ENCODE measurements around the gene SLC2A14.
"Not testable (repeated sequence)": the region's sequence is repeated elsewhere in the genome, so short reads cannot be mapped to it uniquely, and the experiment has no call there.

The SLC2A14 gene

DNA sequence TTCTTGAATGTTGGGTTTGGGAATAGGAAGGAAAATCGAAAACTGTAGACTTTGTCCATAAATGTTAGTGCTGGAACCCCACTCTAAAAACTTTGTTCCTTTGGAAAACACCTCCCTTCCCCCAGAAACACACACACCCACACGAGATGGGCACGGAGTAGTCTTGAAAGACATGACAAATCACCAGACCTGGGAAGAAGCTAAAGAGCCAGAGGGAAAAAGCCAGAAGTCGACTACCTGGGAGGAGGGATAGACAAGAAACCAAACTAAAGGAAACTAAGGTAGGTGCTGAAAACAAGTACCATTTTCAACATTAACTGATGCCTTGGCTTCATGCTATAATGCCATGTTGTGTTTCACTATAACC, 84.4 kb downstream of the SLC2A14 start:
- Histone ChIP-seq H3K27me3 (ENCODE audit: low read length) (no peaks in the 10 kb centered on the region; the same call in 1 of the 2 replicates), H4K20me1 (ENCODE audit: low read depth, low read length) (no peaks in the 10 kb centered on the region), H2AFZ (ENCODE audit: low read depth, low read length, severe bottlenecking) (no peak overlapping the region), H3K9ac (ENCODE audit: low read length) (no peak overlapping the region), H3F3A (ENCODE audit: insufficient read depth) (no peaks in the 10 kb centered on the region), H3K4me3 (ENCODE audit: insufficient read depth, low read length, poor library complexity, severe bottlenecking) (no peak overlapping the region), H3K9me2 (replicated peaks; ENCODE audit: insufficient read depth, low read length) (no peaks in the 10 kb centered on the region), H3K36me3 (ENCODE audit: low read length) (no peaks in the 10 kb centered on the region), H3K27ac (ENCODE audit: low read depth, low read length) (no peak overlapping the region), H3K79me2 (ENCODE audit: insufficient read depth, low read length) (no peaks in the 10 kb centered on the region), H3K4me2 (ENCODE audit: low read depth, low read length, poor library complexity, severe bottlenecking) (no peak overlapping the region), H3K9me3 (ENCODE audit: insufficient read depth, low read length) (no peaks in the 10 kb centered on the region)
- no peak for TF ChIP-seq EZH2phosphoT487 (conservative IDR thresholded peaks at IDR 0.05; ENCODE audit: low read length)
- TF ChIP-seq, protein P1, sequence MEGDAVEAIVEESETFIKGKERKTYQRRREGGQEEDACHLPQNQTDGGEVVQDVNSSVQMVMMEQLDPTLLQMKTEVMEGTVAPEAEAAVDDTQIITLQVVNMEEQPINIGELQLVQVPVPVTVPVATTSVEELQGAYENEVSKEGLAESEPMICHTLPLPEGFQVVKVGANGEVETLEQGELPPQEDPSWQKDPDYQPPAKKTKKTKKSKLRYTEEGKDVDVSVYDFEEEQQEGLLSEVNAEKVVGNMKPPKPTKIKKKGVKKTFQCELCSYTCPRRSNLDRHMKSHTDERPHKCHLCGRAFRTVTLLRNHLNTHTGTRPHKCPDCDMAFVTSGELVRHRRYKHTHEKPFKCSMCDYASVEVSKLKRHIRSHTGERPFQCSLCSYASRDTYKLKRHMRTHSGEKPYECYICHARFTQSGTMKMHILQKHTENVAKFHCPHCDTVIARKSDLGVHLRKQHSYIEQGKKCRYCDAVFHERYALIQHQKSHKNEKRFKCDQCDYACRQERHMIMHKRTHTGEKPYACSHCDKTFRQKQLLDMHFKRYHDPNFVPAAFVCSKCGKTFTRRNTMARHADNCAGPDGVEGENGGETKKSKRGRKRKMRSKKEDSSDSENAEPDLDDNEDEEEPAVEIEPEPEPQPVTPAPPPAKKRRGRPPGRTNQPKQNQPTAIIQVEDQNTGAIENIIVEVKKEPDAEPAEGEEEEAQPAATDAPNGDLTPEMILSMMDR (IDR thresholded peaks at IDR 0.05; ENCODE audit: insufficient read depth, low read length, poor library complexity, severe bottlenecking): no peak

DNA sequence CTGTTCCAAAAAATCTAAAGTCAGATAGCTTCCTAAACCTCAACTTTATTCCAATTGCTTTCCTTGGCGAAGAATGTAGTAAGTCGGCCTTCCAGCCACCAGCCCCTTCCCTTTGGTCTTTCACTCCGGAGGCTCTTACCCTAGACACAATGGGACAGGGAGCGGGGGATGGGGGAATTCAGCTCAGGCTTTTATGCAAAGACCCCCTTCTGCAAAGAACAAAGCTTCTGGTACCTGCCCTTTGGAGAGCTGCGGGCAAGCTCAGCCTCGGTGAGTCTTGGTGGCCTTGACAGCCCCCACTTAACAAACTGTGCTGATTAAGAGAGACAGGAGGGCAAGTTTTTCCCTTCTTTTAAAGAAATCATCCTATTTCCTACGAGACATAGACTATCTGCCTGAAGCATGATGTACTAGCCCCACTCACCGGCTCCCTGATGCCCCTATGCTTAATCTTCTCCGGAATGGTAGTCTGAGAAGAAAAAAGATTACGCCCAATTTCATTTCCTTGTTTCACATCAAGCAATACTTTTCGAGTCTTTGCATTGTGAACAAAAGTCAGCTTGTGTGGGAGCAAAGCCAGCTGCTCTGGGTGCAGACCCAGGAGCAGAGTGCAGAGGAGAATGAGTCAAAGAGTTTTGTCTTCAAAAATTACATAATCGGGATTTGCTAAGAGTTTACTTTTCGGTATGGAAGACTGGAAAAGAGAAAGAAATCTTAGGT, 85.0 kb downstream of the SLC2A14 start:
- no peak overlapping the region for H2AFZ ChIP-seq (ENCODE audit: low read depth, low read length, severe bottlenecking)
- H3K9ac ChIP-seq (ENCODE audit: low read length): no peak overlapping the region
- TF ChIP-seq, protein P1 (IDR thresholded peaks at IDR 0.05; ENCODE audit: insufficient read depth, low read length, poor library complexity, severe bottlenecking): no peak
- TF ChIP-seq EZH2phosphoT487 (conservative IDR thresholded peaks at IDR 0.05; ENCODE audit: low read length): no peak
- no peaks in the 10 kb centered on the region for H3K79me2 ChIP-seq (ENCODE audit: insufficient read depth, low read length)
- H3K9me2 ChIP-seq (replicated peaks; ENCODE audit: insufficient read depth, low read length): no peaks in the 10 kb centered on the region
- no peak overlapping the region for H3K4me2 ChIP-seq (ENCODE audit: low read depth, low read length, poor library complexity, severe bottlenecking)
- H3F3A ChIP-seq (ENCODE audit: insufficient read depth): no peaks in the 10 kb centered on the region
- no peaks in the 10 kb centered on the region for H3K36me3 ChIP-seq (ENCODE audit: low read length)
- H3K27me3 ChIP-seq (ENCODE audit: low read length): no peaks in the 10 kb centered on the region; the same call in 1 of the 2 replicates
- H3K9me3 ChIP-seq (ENCODE audit: insufficient read depth, low read length): no peaks in the 10 kb centered on the region
- H3K4me3 ChIP-seq (ENCODE audit: insufficient read depth, low read length, poor library complexity, severe bottlenecking): no peak overlapping the region
- H4K20me1 ChIP-seq (ENCODE audit: low read depth, low read length): no peaks in the 10 kb centered on the region
- H3K27ac ChIP-seq (ENCODE audit: low read depth, low read length): no peak overlapping the region

DNA sequence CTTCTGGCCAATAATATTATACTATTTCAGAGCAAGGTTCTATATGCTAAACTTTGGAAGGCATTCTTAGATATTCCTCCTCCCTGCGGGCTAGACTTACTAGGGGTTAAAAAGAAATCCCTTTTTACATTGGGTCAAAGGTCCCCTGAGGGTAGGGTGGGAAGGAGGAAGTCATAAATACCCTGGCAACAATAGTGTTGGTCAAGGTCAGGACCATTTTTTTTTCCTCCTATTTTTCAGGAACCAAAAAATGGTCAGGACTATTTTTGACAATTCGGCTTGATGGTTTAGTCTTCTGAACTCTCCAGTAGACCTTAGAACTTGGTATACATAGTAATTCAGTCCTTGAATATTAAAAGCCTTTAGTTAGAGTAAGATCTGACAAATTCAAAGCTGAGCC, 88.0 kb downstream of the SLC2A14 start:
- Histone ChIP-seq H3K27me3 (ENCODE audit: low read length) (no peaks in the 10 kb centered on the region; the same call in 1 of the 2 replicates), H3K27ac (ENCODE audit: low read depth, low read length) (no peak overlapping the region), H3K36me3 (ENCODE audit: low read length) (no peaks in the 10 kb centered on the region), H4K20me1 (ENCODE audit: low read depth, low read length) (no peaks in the 10 kb centered on the region), H3K4me2 (ENCODE audit: low read depth, low read length, poor library complexity, severe bottlenecking) (no peak overlapping the region), H3K9me2 (replicated peaks; ENCODE audit: insufficient read depth, low read length) (no peaks in the 10 kb centered on the region), H3K4me3 (ENCODE audit: insufficient read depth, low read length, poor library complexity, severe bottlenecking) (no peak overlapping the region), H3K79me2 (ENCODE audit: insufficient read depth, low read length) (no peaks in the 10 kb centered on the region), H3K9me3 (ENCODE audit: insufficient read depth, low read length) (no peaks in the 10 kb centered on the region), H3F3A (ENCODE audit: insufficient read depth) (no peaks in the 10 kb centered on the region), H2AFZ (ENCODE audit: low read depth, low read length, severe bottlenecking) (no peak overlapping the region), H3K9ac (ENCODE audit: low read length) (no peak overlapping the region)
- TF ChIP-seq EZH2phosphoT487 (conservative IDR thresholded peaks at IDR 0.05; ENCODE audit: low read length): no peak
- TF ChIP-seq, protein P1 (IDR thresholded peaks at IDR 0.05; ENCODE audit: insufficient read depth, low read length, poor library complexity, severe bottlenecking): no peak

DNA sequence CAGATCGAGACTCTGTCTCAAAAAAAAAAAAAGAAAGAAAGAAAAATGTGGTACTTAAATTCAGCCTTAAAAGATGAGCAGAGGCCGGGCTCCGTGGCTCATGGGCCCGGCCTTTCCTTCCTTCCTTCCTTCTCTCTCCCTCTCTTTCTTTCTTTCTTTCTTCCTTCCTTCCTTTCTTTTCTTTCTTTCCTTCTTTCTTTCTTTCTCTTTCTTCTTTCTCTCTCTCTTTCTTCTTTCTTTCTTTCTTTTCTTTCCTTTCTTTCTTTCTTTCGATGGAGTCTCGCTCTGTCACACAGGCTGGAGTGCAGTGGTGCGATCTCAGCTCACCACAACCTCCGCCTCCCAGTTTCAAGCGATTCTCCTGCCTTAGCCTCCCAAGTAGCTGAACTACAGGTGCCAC, 89.3 kb downstream of the SLC2A14 start:
- H3K79me2 ChIP-seq (ENCODE audit: insufficient read depth, low read length): not testable (repeated sequence)

More for the DNA sequence above, 89.3 kb downstream of the SLC2A14 start:
- H3K9ac ChIP-seq (ENCODE audit: low read length); H3F3A ChIP-seq (ENCODE audit: insufficient read depth); H2AFZ ChIP-seq (ENCODE audit: low read depth, low read length, severe bottlenecking); H3K36me3 ChIP-seq (ENCODE audit: low read length); H3K9me3 ChIP-seq (ENCODE audit: insufficient read depth, low read length); H3K9me2 ChIP-seq (replicated peaks; ENCODE audit: insufficient read depth, low read length); H3K4me3 ChIP-seq (ENCODE audit: insufficient read depth, low read length, poor library complexity, severe bottlenecking); H3K4me2 ChIP-seq (ENCODE audit: low read depth, low read length, poor library complexity, severe bottlenecking); H4K20me1 ChIP-seq (ENCODE audit: low read depth, low read length); H3K27me3 ChIP-seq (ENCODE audit: low read length); H3K27ac ChIP-seq (ENCODE audit: low read depth, low read length): not testable (repeated sequence)
